Naive thymus-derived CD4-positive, alpha-beta T cell (primary cell): ENCODE data around the gene MS4A10. TPM values are rescaled to one million over a fixed set of nuclear protein-coding genes. Genes with fewer than 3 reads are reported as not detected.

Source experiments
- ATAC-seq: fragments of 150-1000 bp; cut with Tn5 transposase; 2 replicates; pipeline ENCODE4 v1.10.0; 2021; ENCODE audit warnings: mild to moderate bottlenecking, moderate library complexity
- CTCF ChIA-PET: fragments of 350-600 bp; sonication (Branson Sonifier 250); formaldehyde crosslinking; loops from one replicate; lab custom pipeline; 2021; ENCODE audit warnings: antibody characterized with exemption; lab: Charles Lee
- POLR2A ChIA-PET: fragments of 350-600 bp; sonication (Branson Sonifier 250); formaldehyde crosslinking; loops from one replicate; lab custom pipeline; 2021; ENCODE audit warnings: antibody characterized with exemption, inconsistent platforms; lab: Charles Lee
- DNase-seq, 9 donors: peaks; one replicate each; pipeline versions ENCODE4 v3.0.0 to v3.0.0-alpha.2; 2020 to 2022; ENCODE audit warnings: mixed read lengths in 1 of 9
- H3K27ac ChIP-seq: one replicate; pipeline ENCODE4 v1.7.0; 2013; ENCODE audit warnings: mild to moderate bottlenecking, low read depth, low read length, moderate library complexity
- H3K27me3 ChIP-seq, 2 donors: one replicate each; pipeline ENCODE4 v1.7.0; 2013; ENCODE audit warnings: low read length in 2 of 2, mild to moderate bottlenecking in 2 of 2, moderate library complexity in 2 of 2; ENCODE audit not compliant: control insufficient read depth in 2 of 2, insufficient read depth in 2 of 2
- H3K36me3 ChIP-seq, 3 experiments: 1 replicate in 2 of 3; 2 replicates in 1 of 3; pipeline ENCODE4 v1.7.0; 2013; ENCODE audit warnings: low read length in 3 of 3, mild to moderate bottlenecking in 3 of 3, moderate library complexity in 1 of 3; ENCODE audit not compliant: insufficient read depth in 3 of 3, control insufficient read depth in 2 of 3
- H3K4me1 ChIP-seq, 2 donors: one replicate each; pipeline ENCODE4 v1.7.0; 2013; ENCODE audit warnings: low read length in 2 of 2, mild to moderate bottlenecking in 2 of 2, moderate library complexity in 1 of 2; ENCODE audit not compliant: control insufficient read depth in 2 of 2, insufficient read depth in 2 of 2
- H3K4me3 ChIP-seq: 2 replicates; pipeline ENCODE4 v1.7.0; 2013; ENCODE audit warnings: mild to moderate bottlenecking, low read length
- H3K9me3 ChIP-seq, 3 experiments: 1 replicate in 2 of 3; 2 replicates in 1 of 3; pipeline ENCODE4 v1.7.0; 2013; ENCODE audit warnings: low read length in 3 of 3; ENCODE audit not compliant: control insufficient read depth in 2 of 3
- H3K27ac Mint-ChIP-seq, 9 donors: one replicate each; pipeline ENCODE4 v1.8.0; 2020 to 2022; ENCODE audit warnings: mixed read lengths in 9 of 9, mild to moderate bottlenecking in 8 of 9, moderate library complexity in 5 of 9, inconsistent platforms in 2 of 9
- H3K27me3 Mint-ChIP-seq, 5 donors: one replicate each; pipeline ENCODE4 v1.8.0; 2021 to 2022; ENCODE audit warnings: mixed read lengths in 5 of 5, mild to moderate bottlenecking in 1 of 5
- H3K36me3 Mint-ChIP-seq, 5 donors: one replicate each; pipeline ENCODE4 v1.8.0; 2020 to 2022; ENCODE audit warnings: mixed read lengths in 5 of 5, mild to moderate bottlenecking in 3 of 5, inconsistent platforms in 1 of 5
- H3K4me1 Mint-ChIP-seq, 7 donors: one replicate each; pipeline ENCODE4 v1.8.0; 2020 to 2022; ENCODE audit warnings: mixed read lengths in 7 of 7, mild to moderate bottlenecking in 3 of 7, inconsistent platforms in 1 of 7
- H3K4me3 Mint-ChIP-seq, 10 donors: one replicate each; pipeline ENCODE4 v1.8.0; 2020 to 2022; ENCODE audit warnings: mild to moderate bottlenecking in 10 of 10, mixed read lengths in 10 of 10, moderate library complexity in 6 of 10, inconsistent platforms in 2 of 10
- H3K9me3 Mint-ChIP-seq, 11 donors: one replicate each; pipeline ENCODE4 v1.8.0; 2020 to 2022; ENCODE audit warnings: mixed read lengths in 11 of 11, mild to moderate bottlenecking in 4 of 11, inconsistent platforms in 1 of 11, moderate library complexity in 1 of 11
- intact Hi-C, 2 donors: fragments of 100-400 bp; cut with micrococcal nuclease; formaldehyde crosslinking; loops; one replicate each; pipeline ENCODE4 v1.15.1; 2023
- polyA plus RNA-seq, 2 donors: library from polyadenylated mRNA; unstranded; fragments of 300-500 nt; fragmentation: Illumina TruSeq; gene quantifications; one replicate each; pipeline ENCODE4 v1.2.3, GENCODE V29; 2021
- total RNA-seq, 6 experiments: library from RNA in 5 of 6; stranded (reverse) in 5 of 6; gene quantifications; 1 replicate in 5 of 6; 2 replicates in 1 of 6; pipeline ENCODE4 v1.2.3 and lab custom pipeline; 2021 to 2026

MS4A10 gene
- total and polyA plus RNA-seq, 7 experiments from 2014 or later, result not detected

DNA sequence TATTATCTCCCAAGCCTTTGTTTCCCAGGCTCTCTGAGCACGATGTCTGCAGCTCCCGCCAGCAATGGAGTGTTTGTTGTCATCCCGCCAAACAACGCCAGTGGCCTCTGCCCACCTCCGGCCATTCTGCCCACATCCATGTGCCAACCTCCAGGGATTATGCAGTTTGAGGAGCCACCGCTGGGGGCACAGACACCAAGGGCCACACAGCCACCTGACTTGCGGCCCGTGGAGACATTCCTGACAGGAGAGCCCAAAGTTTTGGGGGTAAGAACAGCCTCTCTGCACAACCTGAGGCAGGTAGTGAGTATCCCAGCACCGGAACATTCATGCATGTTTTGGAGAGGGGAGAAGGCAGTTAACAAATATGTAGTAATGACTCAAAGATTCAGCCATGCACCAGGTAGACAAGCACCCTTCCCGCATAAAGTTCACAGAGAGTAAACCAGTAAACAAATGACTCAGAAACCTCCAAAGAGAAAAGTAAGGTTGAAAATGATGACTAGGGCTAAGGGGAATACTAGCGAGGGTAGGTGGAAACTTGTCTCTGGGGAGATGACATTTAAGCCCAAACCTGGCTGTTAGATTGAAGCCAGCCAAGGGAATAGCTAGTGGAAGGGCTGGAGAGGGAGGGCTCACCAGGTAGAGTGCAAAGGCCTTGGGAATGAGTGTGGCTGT is 21.3 kb upstream of the MS4A10 start:
- no peak for DNase-seq
- Histone ChIP-seq H3K36me3 (no peaks in the 10 kb centered on the region), H3K9me3 (no peaks in the 10 kb centered on the region), H3K27me3 (no peaks in the 10 kb centered on the region), H3K4me1 (no peaks in the 10 kb centered on the region), H3K27ac (no peak overlapping the region), H3K4me3 (no peak overlapping the region)
- Mint-ChIP-seq H3K36me3 (no peaks in the 10 kb centered on the region), H3K27me3 (peaks cover 33 to 50% (median 42%) of the 10 kb centered on the region in 5 donors), H3K4me3 (no peak overlapping the region), H3K4me1 (peaks cover 0 to 6% (median 0%) of the 10 kb centered on the region in 7 donors), H3K27ac (peak overlapping the region in 1 of 9 donors; percentile 59), H3K9me3 (no peaks in the 10 kb centered on the region)
- ChIA-PET POLR2A (no interaction called here), CTCF (interaction anchor here (1.0 to 1.5 kb wide), 2 partner anchors 12 kb away, joined by 4 to 7 read pairs; no protein-coding TSS in a partner anchor)
- intact Hi-C loops, result no loop called here
- no peak for ATAC-seq

DNA sequence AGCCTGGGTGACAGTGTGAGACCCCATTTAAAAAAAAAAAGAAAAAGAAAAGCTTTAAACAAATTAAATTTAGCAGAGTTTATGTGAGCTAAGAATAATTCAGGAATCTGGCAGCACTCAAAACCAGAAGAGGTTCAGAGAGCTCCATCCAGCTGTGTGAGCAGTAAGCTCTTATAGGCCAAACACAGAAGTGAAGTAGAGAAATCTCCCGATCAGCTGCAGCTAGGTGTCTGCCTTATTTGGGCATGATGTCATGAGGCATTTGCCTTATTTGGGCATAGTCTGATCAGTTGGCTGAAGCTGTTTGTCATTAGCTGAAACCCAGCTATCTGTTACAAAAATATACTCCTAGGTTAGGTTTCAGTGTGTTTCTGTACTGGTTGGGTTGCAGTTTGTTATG is 20.3 kb upstream of the MS4A10 start:
- no peak overlapping the region for H3K4me3 Mint-ChIP-seq
- DNase-seq (no peak), ATAC-seq (no peak)
- no peaks in the 10 kb centered on the region for H3K27me3 ChIP-seq
- H3K9me3 Mint-ChIP-seq, result no peaks in the 10 kb centered on the region
- H3K4me3 ChIP-seq, result no peak overlapping the region
- no peaks in the 10 kb centered on the region for H3K9me3 ChIP-seq
- H3K4me1 ChIP-seq, result no peaks in the 10 kb centered on the region
- H3K36me3 ChIP-seq, result no peaks in the 10 kb centered on the region
- CTCF ChIA-PET, result interaction anchor here (1.0 kb wide), 1 partner anchor 11 kb away, joined by 4 read pairs; no protein-coding TSS in a partner anchor
- no peak overlapping the region for H3K27ac ChIP-seq
- peaks cover 0 to 6% (median 0%) of the 10 kb centered on the region in 7 donors for H3K4me1 Mint-ChIP-seq
- POLR2A ChIA-PET, result no interaction called here
- intact Hi-C loops, result no loop called here
- H3K27me3 Mint-ChIP-seq, result peaks cover 24 to 40% (median 32%) of the 10 kb centered on the region in 5 donors
- no peak overlapping the region for H3K27ac Mint-ChIP-seq
- H3K36me3 Mint-ChIP-seq, result no peaks in the 10 kb centered on the region

DNA sequence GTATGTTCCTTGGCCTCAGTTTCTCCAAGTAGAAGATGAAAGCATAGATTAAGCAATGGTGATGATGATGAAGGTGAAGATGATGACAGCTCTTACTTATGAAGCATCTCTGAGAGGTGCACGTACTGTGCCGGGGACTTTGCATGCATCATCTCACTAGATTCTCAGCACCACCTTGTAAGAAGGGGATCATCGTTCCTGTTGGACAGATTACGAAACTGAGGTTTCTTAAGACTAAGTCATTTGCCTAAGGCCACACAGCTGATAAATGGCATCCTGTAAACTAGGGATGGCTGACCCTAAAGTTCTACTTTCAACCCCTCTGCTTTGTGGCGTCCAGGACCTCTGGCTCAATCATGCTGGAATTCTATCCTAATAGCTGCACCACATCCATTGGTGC is 19.8 kb upstream of the MS4A10 start:
- Histone ChIP-seq H3K4me3 (no peak overlapping the region), H3K9me3 (no peaks in the 10 kb centered on the region), H3K27me3 (no peaks in the 10 kb centered on the region), H3K27ac (no peak overlapping the region), H3K4me1 (no peaks in the 10 kb centered on the region), H3K36me3 (no peaks in the 10 kb centered on the region)
- CTCF ChIA-PET, result no interaction called here
- Mint-ChIP-seq H3K4me1 (peaks cover 0 to 6% (median 0%) of the 10 kb centered on the region in 7 donors), H3K9me3 (no peaks in the 10 kb centered on the region), H3K27me3 (peaks cover 20 to 35% (median 27%) of the 10 kb centered on the region in 5 donors), H3K4me3 (no peak overlapping the region), H3K36me3 (no peaks in the 10 kb centered on the region), H3K27ac (no peak overlapping the region)
- ATAC-seq (no peak), DNase-seq (no peak)
- POLR2A ChIA-PET, result no interaction called here
- intact Hi-C loops, result no loop called here

DNA sequence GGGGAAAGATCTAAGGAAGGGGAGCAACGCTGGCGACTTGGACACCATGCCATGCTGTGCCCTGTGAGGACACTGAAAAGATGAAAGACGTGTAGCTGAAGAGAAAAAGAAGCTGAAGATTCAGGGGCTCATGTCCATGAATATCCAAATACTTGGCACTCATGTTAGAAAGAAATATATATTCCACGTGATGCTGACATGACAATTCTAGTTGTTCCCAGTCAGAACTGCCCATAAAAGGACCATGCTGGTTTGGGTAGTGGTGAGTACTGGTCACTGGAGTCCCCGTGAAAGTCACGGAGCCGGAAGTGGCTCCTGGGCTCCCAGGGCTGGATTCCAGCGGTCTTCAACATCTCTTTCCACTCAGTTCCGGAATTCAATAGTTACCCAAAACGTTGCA is 18.6 kb upstream of the MS4A10 start:
- Mint-ChIP-seq H3K4me3 (no peak overlapping the region), H3K36me3 (no peaks in the 10 kb centered on the region), H3K27ac (no peak overlapping the region), H3K9me3 (no peaks in the 10 kb centered on the region), H3K27me3 (peaks cover 10 to 30% (median 20%) of the 10 kb centered on the region in 5 donors), H3K4me1 (peaks cover 0 to 6% (median 0%) of the 10 kb centered on the region in 7 donors)
- ChIA-PET CTCF (no interaction called here), POLR2A (no interaction called here)
- H3K4me1 ChIP-seq, result no peaks in the 10 kb centered on the region
- DNase-seq (no peak), ATAC-seq (no peak)
- intact Hi-C loops, result no loop called here
- no peaks in the 10 kb centered on the region for H3K27me3 ChIP-seq
- no peak overlapping the region for H3K4me3 ChIP-seq
- H3K36me3 ChIP-seq, result no peaks in the 10 kb centered on the region
- no peak overlapping the region for H3K27ac ChIP-seq
- no peaks in the 10 kb centered on the region for H3K9me3 ChIP-seq

DNA sequence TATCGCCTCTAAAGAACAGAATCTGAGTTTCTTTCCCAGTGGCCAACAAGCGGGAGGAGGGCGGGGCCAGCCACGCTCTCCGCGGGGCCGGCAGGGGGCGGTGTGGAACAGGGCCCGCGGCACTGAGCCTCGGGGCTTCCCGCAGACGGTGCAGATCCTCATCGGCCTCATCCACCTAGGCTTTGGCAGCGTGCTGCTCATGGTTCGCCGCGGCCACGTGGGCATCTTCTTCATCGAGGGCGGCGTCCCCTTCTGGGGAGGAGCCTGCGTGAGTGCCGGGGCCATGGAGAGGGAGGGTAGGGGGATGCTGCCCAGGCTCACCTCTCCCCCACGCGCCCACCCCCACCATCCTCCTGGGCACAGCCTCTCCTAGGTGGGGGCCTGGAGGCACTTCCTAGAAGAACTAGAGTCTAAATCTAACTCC is 17.7 kb upstream of the MS4A10 start:
- no peak overlapping the region for H3K4me3 ChIP-seq
- ChIA-PET POLR2A (no interaction called here), CTCF (no interaction called here)
- Mint-ChIP-seq H3K4me3 (no peak overlapping the region), H3K9me3 (no peaks in the 10 kb centered on the region), H3K4me1 (peaks cover 0 to 6% (median 0%) of the 10 kb centered on the region in 7 donors), H3K27ac (no peak overlapping the region), H3K36me3 (no peaks in the 10 kb centered on the region), H3K27me3 (peaks cover 4 to 34% (median 20%) of the 10 kb centered on the region in 5 donors)
- H3K36me3 ChIP-seq, result no peaks in the 10 kb centered on the region
- intact Hi-C loops, result no loop called here
- no peaks in the 10 kb centered on the region for H3K27me3 ChIP-seq
- DNase-seq, result peak in 1 of 9 donors; percentile 48
- ATAC-seq, result no peak
- no peaks in the 10 kb centered on the region for H3K9me3 ChIP-seq
- no peaks in the 10 kb centered on the region for H3K4me1 ChIP-seq
- no peak overlapping the region for H3K27ac ChIP-seq

DNA sequence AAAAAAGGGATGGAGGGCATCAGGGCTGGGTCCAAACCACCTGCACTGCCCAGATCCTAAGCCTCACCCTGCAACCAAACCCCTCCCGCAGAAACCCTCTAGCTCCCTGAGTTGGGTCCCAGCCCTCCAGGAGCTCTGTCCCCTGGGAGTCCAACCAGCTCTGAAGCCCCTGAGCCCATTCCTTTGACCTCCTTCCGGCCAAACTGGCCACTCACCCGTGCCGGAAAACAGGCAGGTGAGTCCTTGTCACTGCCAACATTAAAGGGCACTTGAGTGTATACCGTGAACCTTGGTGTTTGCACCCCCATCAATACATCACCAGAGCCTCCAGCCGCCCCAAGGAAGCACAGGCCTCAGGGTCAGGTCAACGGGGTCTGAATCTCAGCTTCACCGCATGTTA is 16.9 kb upstream of the MS4A10 start:
- H3K27ac ChIP-seq, result no peak overlapping the region
- no peak overlapping the region for H3K27ac Mint-ChIP-seq
- no peaks in the 10 kb centered on the region for H3K36me3 ChIP-seq
- no peak for DNase-seq
- ChIA-PET POLR2A (no interaction called here), CTCF (no interaction called here)
- H3K27me3 Mint-ChIP-seq, result peaks cover 4 to 30% (median 20%) of the 10 kb centered on the region in 5 donors
- no peaks in the 10 kb centered on the region for H3K4me1 ChIP-seq
- intact Hi-C loops, result no loop called here
- H3K27me3 ChIP-seq, result no peaks in the 10 kb centered on the region
- peaks cover 0 to 6% (median 0%) of the 10 kb centered on the region in 7 donors for H3K4me1 Mint-ChIP-seq
- no peaks in the 10 kb centered on the region for H3K9me3 ChIP-seq
- no peak overlapping the region for H3K4me3 ChIP-seq
- no peak overlapping the region for H3K4me3 Mint-ChIP-seq
- H3K9me3 Mint-ChIP-seq, result no peaks in the 10 kb centered on the region
- ATAC-seq, result no peak
- no peaks in the 10 kb centered on the region for H3K36me3 Mint-ChIP-seq

DNA sequence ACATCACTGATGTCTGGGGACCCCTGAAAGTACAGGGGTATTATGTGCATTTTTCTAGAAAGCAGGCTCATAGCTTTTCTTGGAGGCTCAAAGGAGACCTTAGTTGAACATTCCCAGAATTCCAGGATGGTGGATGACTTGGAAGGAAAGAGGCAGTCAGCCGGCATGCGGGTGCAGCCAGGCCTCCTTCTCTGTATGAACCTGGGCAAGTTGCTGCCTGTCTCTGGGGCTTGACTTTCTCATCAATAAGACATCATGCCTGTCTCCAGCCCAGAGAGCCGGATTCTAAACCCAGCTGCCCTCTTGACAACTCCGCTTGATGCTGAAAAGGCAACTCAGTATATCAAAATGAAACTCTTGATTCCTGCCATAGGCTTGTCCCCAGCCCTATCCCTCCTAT is 15.9 kb upstream of the MS4A10 start:
- no peak overlapping the region for H3K27ac ChIP-seq
- H3K4me1 Mint-ChIP-seq, result peaks cover 0 to 6% (median under 1%) of the 10 kb centered on the region in 7 donors
- no peaks in the 10 kb centered on the region for H3K27me3 ChIP-seq
- H3K9me3 Mint-ChIP-seq, result no peaks in the 10 kb centered on the region
- intact Hi-C loops, result no loop called here
- H3K36me3 ChIP-seq, result no peaks in the 10 kb centered on the region
- H3K4me1 ChIP-seq, result no peaks in the 10 kb centered on the region
- no peak overlapping the region for H3K4me3 Mint-ChIP-seq
- no peaks in the 10 kb centered on the region for H3K36me3 Mint-ChIP-seq
- no peak overlapping the region for H3K4me3 ChIP-seq
- ATAC-seq (no peak), DNase-seq (no peak)
- CTCF ChIA-PET, result no interaction called here
- POLR2A ChIA-PET, result no interaction called here
- H3K9me3 ChIP-seq, result no peaks in the 10 kb centered on the region
- no peak overlapping the region for H3K27ac Mint-ChIP-seq
- H3K27me3 Mint-ChIP-seq, result peaks cover 4 to 23% (median 19%) of the 10 kb centered on the region in 5 donors
